Measurements from ENCODE around the gene MAT2B. TPM values are rescaled to one million over a fixed set of nuclear protein-coding genes. Genes with fewer than 3 reads are reported as not detected.
"Not testable (repeated sequence)": the region's sequence is repeated elsewhere in the genome, so short reads cannot be mapped to it uniquely, and the experiment has no call there.

The MAT2B gene
- total RNA-seq, 2 donors from 2014 or later: 63.4 to 86.7 TPM

GRCh38 chr5:163532171-163533084 is 27.0 kb downstream of the MAT2B start:
- H3K27ac ChIP-seq: no peak overlapping the region
- intact Hi-C loops (cut with DNase I): no loop called here
- H3K9ac ChIP-seq (ENCODE audit: low read depth in 2 of 2, low read length in 2 of 2): no peak overlapping the region
- no peaks in the 10 kb centered on the region for H3K36me3 ChIP-seq
- no peaks in the 10 kb centered on the region for H3K9me3 ChIP-seq
- TF ChIP-seq CTCF (IDR thresholded peaks at IDR 0.05): no peak
- no peak overlapping the region for H3K4me3 ChIP-seq
- DNase-seq: no peak
- H3K4me1 ChIP-seq: no peaks in the 10 kb centered on the region
- H3K27me3 ChIP-seq: no peaks in the 10 kb centered on the region

GRCh38 chr5:163533223-163533622 is 27.8 kb downstream of the MAT2B start:
- no peak for DNase-seq
- no peaks in the 10 kb centered on the region for H3K27me3 ChIP-seq
- H3K4me3 ChIP-seq: no peak overlapping the region
- no peak overlapping the region for H3K27ac ChIP-seq
- no peaks in the 10 kb centered on the region for H3K4me1 ChIP-seq
- no peaks in the 10 kb centered on the region for H3K36me3 ChIP-seq
- no peaks in the 10 kb centered on the region for H3K9me3 ChIP-seq
- intact Hi-C loops (cut with DNase I): no loop called here
- no peak for TF ChIP-seq CTCF (IDR thresholded peaks at IDR 0.05)
- H3K9ac ChIP-seq (ENCODE audit: low read depth in 2 of 2, low read length in 2 of 2): no peak overlapping the region

GRCh38 chr5:163534492-163535094 is 29.2 kb downstream of the MAT2B start:
- no peak for TF ChIP-seq CTCF (IDR thresholded peaks at IDR 0.05)
- DNase-seq: no peak
- Histone ChIP-seq H3K4me3 (no peak overlapping the region), H3K36me3 (no peaks in the 10 kb centered on the region), H3K27me3 (no peaks in the 10 kb centered on the region), H3K9ac (ENCODE audit: low read depth in 2 of 2, low read length in 2 of 2) (no peak overlapping the region), H3K27ac (no peak overlapping the region), H3K9me3 (no peaks in the 10 kb centered on the region), H3K4me1 (no peaks in the 10 kb centered on the region)
- intact Hi-C loops (cut with DNase I): no loop called here

- intact Hi-C loops (cut with DNase I): no loop called here
- no peak overlapping the region for H3K9ac ChIP-seq (ENCODE audit: low read depth in 2 of 2, low read length in 2 of 2)
- no peak for DNase-seq
- no peak for TF ChIP-seq CTCF (IDR thresholded peaks at IDR 0.05)
- no peaks in the 10 kb centered on the region for H3K36me3 ChIP-seq
- no peak overlapping the region for H3K27ac ChIP-seq
- no peaks in the 10 kb centered on the region for H3K9me3 ChIP-seq
- H3K27me3 ChIP-seq: no peaks in the 10 kb centered on the region
- H3K4me1 ChIP-seq: no peaks in the 10 kb centered on the region
- no peak overlapping the region for H3K4me3 ChIP-seq
Measured at GRCh38 chr5:163535290-163535689, 29.9 kb downstream of the MAT2B start.

- H3K4me1 ChIP-seq; H3K36me3 ChIP-seq; intact Hi-C loops (cut with DNase I); H3K27me3 ChIP-seq; H3K9me3 ChIP-seq; H3K9ac ChIP-seq (ENCODE audit: low read depth in 2 of 2, low read length in 2 of 2); H3K4me3 ChIP-seq; DNase-seq; H3K27ac ChIP-seq: not testable (repeated sequence)
Measured at GRCh38 chr5:163536442-163536841, 31.0 kb downstream of the MAT2B start.

- intact Hi-C loops (cut with DNase I): no loop called here
- no peak for TF ChIP-seq CTCF (IDR thresholded peaks at IDR 0.05)
Measured at GRCh38 chr5:163540696-163541095, 35.3 kb downstream of the MAT2B start.

More at GRCh38 chr5:163540696-163541095, 35.3 kb downstream of the MAT2B start:
- Histone ChIP-seq H3K9ac (ENCODE audit: low read depth in 2 of 2, low read length in 2 of 2) (no peak overlapping the region), H3K4me3 (no peak overlapping the region), H3K36me3 (no peaks in the 10 kb centered on the region), H3K4me1 (no peaks in the 10 kb centered on the region), H3K27ac (no peak overlapping the region), H3K27me3 (no peaks in the 10 kb centered on the region), H3K9me3 (no peaks in the 10 kb centered on the region)
- DNase-seq: no peak

Data from colonic mucosa (tissue), 4 donors.